KMS-11 (cell line): ENCODE results near the gene IMPG2.
"Not testable (repeated sequence)": the region's sequence is repeated elsewhere in the genome, so short reads cannot be mapped to it uniquely, and the experiment has no call there.

Experiments
- H2AFZ ChIP-seq: fragments of 200-600 bp; sonication (generic); 2 replicates; pipeline ENCODE4 v1.6.1; 2016; ENCODE audit warnings: antibody characterized with exemption, mixed run types, low read depth
- H3K27ac ChIP-seq: fragments of 200-600 bp; sonication (generic); 2 replicates; pipeline ENCODE4 v1.6.1; 2016; ENCODE audit warnings: mild to moderate bottlenecking, mixed run types
- H3K27me3 ChIP-seq: fragments of 200-600 bp; sonication (generic); 2 replicates; pipeline ENCODE4 v1.6.1; 2017; ENCODE audit warnings: mild to moderate bottlenecking, low read depth, mixed run types, moderate library complexity; ENCODE audit not compliant: insufficient read depth
- H3K36me3 ChIP-seq: fragments of 200-600 bp; sonication (generic); 2 replicates; pipeline ENCODE4 v1.6.1; 2017; ENCODE audit warnings: mild to moderate bottlenecking, mixed run types; ENCODE audit not compliant: insufficient read depth
- H3K4me1 ChIP-seq: fragments of 200-600 bp; sonication (generic); 2 replicates; pipeline ENCODE4 v1.6.1; 2016; ENCODE audit warnings: mild to moderate bottlenecking, low read depth, mixed run types; ENCODE audit not compliant: poor library complexity, severe bottlenecking
- H3K4me2 ChIP-seq: fragments of 200-600 bp; sonication (generic); 2 replicates; pipeline ENCODE4 v1.7.0; 2016; ENCODE audit warnings: mild to moderate bottlenecking, mixed run types
- H3K4me3 ChIP-seq: fragments of 200-600 bp; sonication (generic); IDR thresholded peaks from 2 replicates; pipeline ENCODE4 v1.6.1; 2017; ENCODE audit warnings: low read depth, low read length, mixed read lengths; ENCODE audit not compliant: insufficient read depth
- H3K79me2 ChIP-seq: fragments of 200-600 bp; sonication (generic); 2 replicates; pipeline ENCODE4 v1.6.1; 2016; ENCODE audit warnings: low read depth, mixed run types; ENCODE audit not compliant: insufficient read depth
- H3K9ac ChIP-seq: fragments of 200-600 bp; sonication (generic); 2 replicates; pipeline ENCODE4 v1.6.1; 2016; ENCODE audit warnings: mild to moderate bottlenecking, mixed run types
- H4K20me1 ChIP-seq: fragments of 200-600 bp; sonication (generic); 2 replicates; pipeline ENCODE4 v1.6.1; 2016; ENCODE audit warnings: mild to moderate bottlenecking, mixed run types; ENCODE audit not compliant: insufficient read depth
- CTCF ChIP-seq: fragments of 200-600 bp; sonication (generic); conservative IDR thresholded peaks from 2 replicates; pipeline ENCODE4 v1.6.1; 2017; ENCODE audit warnings: low read depth, mild to moderate bottlenecking, antibody characterized with exemption, low read length, moderate library complexity, mixed read lengths

Gene IMPG2

GRCh38 chr3:101312545-101312944 is 7.8 kb downstream of the IMPG2 start:
- no peaks in the 10 kb centered on the region for H3K79me2 ChIP-seq
- H3K4me1 ChIP-seq = no peaks in the 10 kb centered on the region
- no peaks in the 10 kb centered on the region for H3K27me3 ChIP-seq
- H3K9ac ChIP-seq = no peak overlapping the region
- no peak overlapping the region for H3K4me3 ChIP-seq
- no peak for TF ChIP-seq CTCF
- no peak overlapping the region for H3K27ac ChIP-seq
- no peak overlapping the region for H3K4me2 ChIP-seq
- H4K20me1 ChIP-seq = no peaks in the 10 kb centered on the region
- no peak overlapping the region for H2AFZ ChIP-seq
- no peaks in the 10 kb centered on the region for H3K36me3 ChIP-seq

- Histone ChIP-seq H3K4me1 (no peaks in the 10 kb centered on the region), H3K36me3 (no peaks in the 10 kb centered on the region), H3K27ac (no peak overlapping the region), H2AFZ (no peak overlapping the region), H3K4me2 (no peak overlapping the region), H3K9ac (no peak overlapping the region), H4K20me1 (no peaks in the 10 kb centered on the region), H3K79me2 (no peaks in the 10 kb centered on the region), H3K27me3 (no peaks in the 10 kb centered on the region), H3K4me3 (no peak overlapping the region)
- TF ChIP-seq CTCF = no peak
Measured at GRCh38 chr3:101311676-101312075, 8.7 kb downstream of the IMPG2 start.

- Histone ChIP-seq H3K9ac (no peak overlapping the region), H3K4me1 (no peaks in the 10 kb centered on the region), H3K27ac (no peak overlapping the region), H3K27me3 (no peaks in the 10 kb centered on the region), H3K4me3 (no peak overlapping the region), H2AFZ (no peak overlapping the region), H3K79me2 (no peaks in the 10 kb centered on the region), H4K20me1 (no peaks in the 10 kb centered on the region), H3K4me2 (no peak overlapping the region), H3K36me3 (no peaks in the 10 kb centered on the region)
- TF ChIP-seq CTCF = no peak
Measured at GRCh38 chr3:101310978-101311375, 9.4 kb downstream of the IMPG2 start.

- not testable (repeated sequence) for H3K4me1 ChIP-seq, H2AFZ ChIP-seq, H3K36me3 ChIP-seq, H3K9ac ChIP-seq, H3K4me3 ChIP-seq, H3K79me2 ChIP-seq, H4K20me1 ChIP-seq, H3K4me2 ChIP-seq, H3K27me3 ChIP-seq, H3K27ac ChIP-seq
Measured at GRCh38 chr3:101308147-101308772, 12.1 kb downstream of the IMPG2 start.

GRCh38 chr3:101303836-101304235 is 16.5 kb downstream of the IMPG2 start:
- TF ChIP-seq CTCF = no peak
- no peak overlapping the region for H2AFZ ChIP-seq

More at GRCh38 chr3:101303836-101304235, 16.5 kb downstream of the IMPG2 start:
- Histone ChIP-seq H3K4me3 (no peak overlapping the region), H3K9ac (no peak overlapping the region), H4K20me1 (no peaks in the 10 kb centered on the region), H3K79me2 (no peaks in the 10 kb centered on the region), H3K4me2 (no peak overlapping the region), H3K4me1 (no peaks in the 10 kb centered on the region), H3K27me3 (no peaks in the 10 kb centered on the region), H3K27ac (no peak overlapping the region), H3K36me3 (no peaks in the 10 kb centered on the region)
